NB4 (cell line): ENCODE results near the gene SERAC1.

ENCODE experiments used
- DNase-seq: peaks from one replicate; pipeline ENCODE4 v3.0.0; 2010; ENCODE audit warnings: low read depth
- H3K4me3 ChIP-seq: one replicate; pipeline ENCODE4 v1.5.1; 2011; ENCODE audit warnings: mild to moderate bottlenecking, low read depth, low read length, moderate library complexity
- CTCF ChIP-seq: IDR thresholded peaks from one replicate; pipeline ENCODE4 v1.5.1; 2012; ENCODE audit warnings: low read depth, low read length
- MYC ChIP-seq: IDR thresholded peaks from 2 replicates; pipeline ENCODE4 v1.6.1; 2011; ENCODE audit warnings: low read depth, low read length
- POLR2A ChIP-seq: IDR thresholded peaks from 2 replicates; pipeline ENCODE4 v1.6.1; 2011; ENCODE audit warnings: mild to moderate bottlenecking; ENCODE audit not compliant: insufficient read length; ENCODE audit errors: extremely low read depth
- TF ChIP-seq, protein P1 (sequence below): IDR thresholded peaks from 2 replicates; pipeline ENCODE4 v1.6.1; 2011; ENCODE audit warnings: low read depth, low read length

The SERAC1 gene

GRCh38 chr6:158121335-158121734, 46.7 kb downstream of the SERAC1 start:
- TF ChIP-seq POLR2A: no peak
- no peak for TF ChIP-seq MYC
- TF ChIP-seq CTCF: no peak
- TF ChIP-seq, protein P1, sequence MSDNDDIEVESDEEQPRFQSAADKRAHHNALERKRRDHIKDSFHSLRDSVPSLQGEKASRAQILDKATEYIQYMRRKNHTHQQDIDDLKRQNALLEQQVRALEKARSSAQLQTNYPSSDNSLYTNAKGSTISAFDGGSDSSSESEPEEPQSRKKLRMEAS: no peak
- DNase-seq: peak; percentile 41
- H3K4me3 ChIP-seq: no peak overlapping the region

GRCh38 chr6:158118886-158119285, 49.2 kb downstream of the SERAC1 start:
- no peak for DNase-seq
- no peak for TF ChIP-seq CTCF
- no peak for TF ChIP-seq MYC
- no peak for TF ChIP-seq POLR2A
- TF ChIP-seq, protein P1: no peak
- no peak overlapping the region for H3K4me3 ChIP-seq

- H3K4me3 ChIP-seq: no peak overlapping the region
- no peak for DNase-seq
- TF ChIP-seq POLR2A: no peak
- no peak for TF ChIP-seq MYC
- TF ChIP-seq, protein P1: no peak
- TF ChIP-seq CTCF: no peak
These were observed 52.6 kb downstream of the SERAC1 start for GRCh38 chr6:158115508-158115907.

GRCh38 chr6:158115102-158115501, 53.0 kb downstream of the SERAC1 start:
- DNase-seq: no peak
- TF ChIP-seq CTCF (no peak), MYC (no peak), POLR2A (no peak)
- TF ChIP-seq, protein P1: no peak
- no peak overlapping the region for H3K4me3 ChIP-seq

DNA sequence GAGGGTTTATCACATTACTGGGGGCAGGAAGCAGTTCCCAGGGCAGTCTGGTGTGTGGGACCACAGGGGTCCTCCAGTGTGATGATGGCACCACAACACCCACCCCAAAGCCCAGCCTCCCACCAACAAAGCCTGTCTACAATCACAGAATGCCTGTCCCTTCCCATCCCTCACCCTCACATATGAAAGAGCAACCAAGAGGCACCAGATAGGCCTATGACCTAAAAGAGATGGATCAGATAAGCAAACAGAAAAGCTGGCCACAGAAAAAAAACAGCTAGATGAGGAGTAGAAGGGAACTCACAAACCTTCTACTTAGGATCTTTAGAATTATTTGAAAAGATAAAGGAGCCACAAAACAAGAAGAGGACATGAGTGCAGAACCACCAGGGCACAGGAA, 54.3 kb downstream of the SERAC1 start:
- DNase-seq: no peak
- TF ChIP-seq MYC (no peak), POLR2A (no peak), CTCF (no peak)
- TF ChIP-seq, protein P1: no peak
- no peak overlapping the region for H3K4me3 ChIP-seq

DNA sequence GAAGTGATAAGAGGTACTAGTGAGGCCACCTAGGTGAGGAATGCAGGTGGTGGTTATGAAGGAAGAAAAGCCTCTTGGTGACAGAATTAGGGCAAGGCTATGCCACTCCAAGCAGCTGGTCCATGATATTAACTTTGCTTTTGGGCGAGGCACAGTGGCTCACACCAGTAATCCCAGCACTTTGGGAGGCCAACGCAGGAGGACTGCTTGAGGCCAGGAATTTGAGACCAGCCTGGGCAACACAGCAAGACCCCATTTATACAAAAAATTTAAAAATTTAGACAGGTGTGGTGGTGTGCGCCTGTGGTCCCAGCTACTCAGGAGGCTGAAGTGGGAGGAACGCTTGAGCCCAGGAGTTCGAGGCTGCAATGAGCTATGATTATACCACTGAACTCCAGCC, 56.1 kb downstream of the SERAC1 start:
- no peak overlapping the region for H3K4me3 ChIP-seq
- DNase-seq: no peak
- TF ChIP-seq POLR2A: no peak
- no peak for TF ChIP-seq CTCF
- TF ChIP-seq, protein P1: no peak
- TF ChIP-seq MYC: no peak
